ENCODE measurements around the gene BLOC1S6. TPM values are rescaled to one million over a fixed set of nuclear protein-coding genes. Genes with fewer than 3 reads are reported as not detected.

Gene BLOC1S6
- total RNA-seq, 2 donors from 2014 or later = 43.3 to 46.8 TPM

DNA sequence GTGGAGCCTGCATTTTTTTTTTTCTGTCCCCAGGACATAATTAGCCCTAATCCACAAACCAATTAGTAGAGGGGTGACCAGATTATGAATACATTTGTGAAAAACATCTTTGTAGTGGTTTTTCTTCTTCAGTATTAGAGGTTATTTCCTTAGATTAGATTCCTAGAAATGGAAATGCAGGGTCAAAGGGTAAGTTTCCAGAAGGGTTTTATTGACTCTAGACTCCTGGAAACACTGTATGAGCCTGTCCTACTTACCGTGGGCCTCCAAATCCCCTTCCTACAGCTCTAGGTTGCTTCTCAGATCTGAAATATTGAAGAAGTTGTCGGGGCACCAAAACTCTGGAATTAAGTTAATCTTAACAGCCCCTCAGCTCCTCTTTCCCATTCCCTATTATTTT, 70.1 kb downstream of the BLOC1S6 start:
- no peak overlapping the region for H3K4me3 Mint-ChIP-seq
- no peak overlapping the region for H3K27ac ChIP-seq (ENCODE audit: low read depth, low read length)
- H3K9me3 Mint-ChIP-seq = no peaks in the 10 kb centered on the region
- H3K9me3 ChIP-seq (ENCODE audit: control insufficient read depth, low read length) = no peaks in the 10 kb centered on the region
- 90 to 100% methylated on average over 2 of the region's 2 CpGs for WGBS, 2 experiments (ENCODE audit: insufficient coverage in 1 of 2, insufficient read length in 1 of 2)
- H3K9ac ChIP-seq (ENCODE audit: extremely low read depth, low read length, poor library complexity, severe bottlenecking) = no peak overlapping the region
- H3K36me3 ChIP-seq (ENCODE audit: control insufficient read depth, insufficient read depth, low read length) = no peaks in the 10 kb centered on the region
- no peaks in the 10 kb centered on the region for H3K36me3 Mint-ChIP-seq (ENCODE audit: low read depth)
- H3K27me3 Mint-ChIP-seq (ENCODE audit: insufficient read depth) = peaks cover 15% of the 10 kb centered on the region
- no peak overlapping the region for H3K4me3 ChIP-seq (ENCODE audit: low read length)
- DNase-seq = no peak
- no peaks in the 10 kb centered on the region for H3K4me1 ChIP-seq (ENCODE audit: control insufficient read depth, insufficient read depth, low read length)
- no peak for TF ChIP-seq CTCF (conservative IDR thresholded peaks at IDR 0.05)
- no peaks in the 10 kb centered on the region for H3K27me3 ChIP-seq (ENCODE audit: control insufficient read depth, insufficient read depth, low read length, poor library complexity, severe bottlenecking)
- H3K4me1 Mint-ChIP-seq = peaks cover 3% of the 10 kb centered on the region
- H3K27ac Mint-ChIP-seq = no peak overlapping the region

DNA sequence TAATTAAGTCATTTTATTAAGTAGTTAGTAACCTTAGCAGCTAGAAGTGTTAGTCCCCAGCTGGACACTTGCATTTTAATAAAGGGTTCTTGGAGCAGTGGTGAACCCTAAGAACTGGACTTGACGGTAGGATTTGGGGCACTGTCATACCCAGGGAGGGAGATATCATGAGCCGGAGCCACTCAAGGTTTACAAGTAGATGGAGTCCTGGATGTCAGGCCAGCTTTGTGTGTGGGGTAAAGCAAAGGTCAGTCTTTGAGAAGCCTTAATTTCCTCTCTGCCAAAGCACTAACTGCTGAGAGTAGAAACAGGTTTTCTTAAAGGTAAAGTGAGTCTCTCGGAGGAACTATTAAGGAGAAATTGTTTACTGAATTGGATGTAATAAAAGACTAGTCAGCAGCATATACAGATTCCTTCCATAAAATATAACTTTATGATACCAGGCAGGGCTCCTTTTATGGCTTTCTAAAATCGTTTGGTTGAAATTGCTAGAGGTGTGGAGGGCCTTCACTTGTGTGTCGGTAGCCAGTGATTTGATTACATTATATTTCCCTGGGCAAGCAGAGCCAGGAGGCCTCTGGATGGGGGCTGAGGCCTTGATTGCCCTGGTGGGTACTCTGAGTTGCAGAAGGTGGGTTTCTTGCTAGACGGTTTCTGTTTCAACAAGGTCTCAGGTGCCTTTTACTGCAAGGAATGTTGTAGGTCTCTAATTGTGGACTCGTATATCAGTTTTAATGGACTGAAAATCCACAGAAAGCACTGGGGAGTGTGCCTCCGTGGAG, 70.8 kb downstream of the BLOC1S6 start:
- no peak overlapping the region for H3K4me3 Mint-ChIP-seq
- DNase-seq = no peak
- H3K36me3 Mint-ChIP-seq (ENCODE audit: low read depth) = no peaks in the 10 kb centered on the region
- H3K4me1 Mint-ChIP-seq = peaks cover 3% of the 10 kb centered on the region
- Histone ChIP-seq H3K27ac (ENCODE audit: low read depth, low read length) (no peak overlapping the region), H3K36me3 (ENCODE audit: control insufficient read depth, insufficient read depth, low read length) (no peaks in the 10 kb centered on the region), H3K4me3 (ENCODE audit: low read length) (no peak overlapping the region), H3K9me3 (ENCODE audit: control insufficient read depth, low read length) (no peaks in the 10 kb centered on the region), H3K27me3 (ENCODE audit: control insufficient read depth, insufficient read depth, low read length, poor library complexity, severe bottlenecking) (no peaks in the 10 kb centered on the region), H3K9ac (ENCODE audit: extremely low read depth, low read length, poor library complexity, severe bottlenecking) (no peak overlapping the region), H3K4me1 (ENCODE audit: control insufficient read depth, insufficient read depth, low read length) (no peaks in the 10 kb centered on the region)
- H3K9me3 Mint-ChIP-seq = no peaks in the 10 kb centered on the region
- no peak for TF ChIP-seq CTCF (conservative IDR thresholded peaks at IDR 0.05)
- H3K27me3 Mint-ChIP-seq (ENCODE audit: insufficient read depth) = peaks cover 11% of the 10 kb centered on the region
- no peak overlapping the region for H3K27ac Mint-ChIP-seq
- 76 to 100% methylated on average over 3 to 8 of the region's 8 CpGs for WGBS, 2 experiments (ENCODE audit: insufficient coverage in 1 of 2, insufficient read length in 1 of 2)

Other genes with a start within 250 kb of the BLOC1S6 start
- 10 to 100 TPM; 35.2 to 83.4 TPM for gene GATM, start 208.8 kb upstream of the BLOC1S6 start, total RNA-seq
- 1 to 10 TPM in 1 of 2 donors, under 1 TPM in 1; 0.53 to 1.2 TPM for gene SLC30A4, start 64.6 kb upstream of the BLOC1S6 start, total RNA-seq
- under 1 TPM in 1 of 2 donors, not detected in 1; 0.24 TPM for gene SQOR, start 47.6 kb downstream of the BLOC1S6 start, total RNA-seq